ENCODE data around the gene DLX3.

DNA sequence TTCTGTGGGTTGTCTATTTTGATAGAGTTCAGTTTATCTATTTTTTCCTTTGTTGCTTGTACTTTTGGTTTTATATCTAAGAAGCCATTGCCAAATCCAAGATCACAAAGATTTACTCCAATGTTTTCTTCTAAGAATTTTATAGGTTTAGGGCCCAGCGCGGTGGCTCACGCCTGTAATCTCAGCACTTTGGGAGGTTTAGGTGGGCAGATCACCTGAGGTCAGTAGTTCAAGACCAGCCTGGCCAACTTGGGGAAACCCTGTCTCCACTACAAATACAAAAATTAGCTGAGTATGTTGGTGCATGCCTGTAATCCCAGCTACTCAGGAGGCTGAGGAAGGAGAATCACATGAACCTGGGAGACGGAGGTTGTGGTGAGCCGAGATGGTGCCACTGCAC, 47.2 kb upstream of the DLX3 start:
- TF ChIP-seq POLR2AphosphoS5 (IDR thresholded peaks at IDR 0.05) (no peak), CTCF (IDR thresholded peaks at IDR 0.05) (no peak), EP300 (IDR thresholded peaks at IDR 0.05) (no peak)
